ENCODE results near the gene SIGMAR1.
A peak's percentile ranks its signal among the peaks of the same experiment; 100 is the strongest.

The SIGMAR1 gene

GRCh38 chr9:34630402-34631154, 7.0 kb downstream of the SIGMAR1 start:
- TF ChIP-seq ZFX (IDR thresholded peaks at IDR 0.05; ENCODE audit: borderline replicate concordance) (no peak), CTCF (IDR thresholded peaks at IDR 0.05) (no peak)
- H3K27ac ChIP-seq = peak overlapping the region; percentile 44

GRCh38 chr9:34629491-34629808, 8.1 kb downstream of the SIGMAR1 start:
- H3K27ac ChIP-seq = no peak overlapping the region
- TF ChIP-seq CTCF (IDR thresholded peaks at IDR 0.05) (no peak), ZFX (IDR thresholded peaks at IDR 0.05; ENCODE audit: borderline replicate concordance) (no peak)

- no peak for TF ChIP-seq ZFX (IDR thresholded peaks at IDR 0.05; ENCODE audit: borderline replicate concordance)
- TF ChIP-seq CTCF (IDR thresholded peaks at IDR 0.05) = peak; percentile 43
- no peak within 1 kb of the TSS for H3K27ac ChIP-seq
Measured at GRCh38 chr9:34628656-34629490, 8.7 kb downstream of the SIGMAR1 start, which contains the start of gene ARID3C. Gene ARID3C, minus strand, starts transcription at chr9:34629066. Its CDS starts 1,052 bp downstream, at chr9:34628014.

- TF ChIP-seq ZFX (IDR thresholded peaks at IDR 0.05; ENCODE audit: borderline replicate concordance) = no peak
- no peak for TF ChIP-seq CTCF (IDR thresholded peaks at IDR 0.05)
- no peak overlapping the region for H3K27ac ChIP-seq
Measured at GRCh38 chr9:34627716-34628655, 9.6 kb downstream of the SIGMAR1 start.

- TF ChIP-seq ZFX (IDR thresholded peaks at IDR 0.05; ENCODE audit: borderline replicate concordance) (no peak), CTCF (IDR thresholded peaks at IDR 0.05) (no peak)
Measured at GRCh38 chr9:34625186-34625486, 12.5 kb downstream of the SIGMAR1 start.

GRCh38 chr9:34624475-34625185, 13.0 kb downstream of the SIGMAR1 start:
- TF ChIP-seq CTCF (IDR thresholded peaks at IDR 0.05) (no peak), ZFX (IDR thresholded peaks at IDR 0.05; ENCODE audit: borderline replicate concordance) (no peak)

More at GRCh38 chr9:34625186-34625486, 12.5 kb downstream of the SIGMAR1 start:
- H3K27ac ChIP-seq = no peak overlapping the region

More at GRCh38 chr9:34624475-34625185, 13.0 kb downstream of the SIGMAR1 start:
- H3K27ac ChIP-seq = no peak overlapping the region
